Ishikawa (cell line): ENCODE data around the gene OR2D2.

ENCODE experiments used
- CREB1 ChIP-seq: IDR thresholded peaks from 2 replicates; pipeline ENCODE4 v1.6.1; 2012; ENCODE audit warnings: low read depth
- EGR1 ChIP-seq: IDR thresholded peaks from 2 replicates; pipeline ENCODE4 v1.6.1; 2012
- EP300 ChIP-seq: IDR thresholded peaks from 2 replicates; pipeline ENCODE4 v1.6.1; 2012; ENCODE audit warnings: borderline replicate concordance
- RAD21 ChIP-seq: IDR thresholded peaks from 2 replicates; pipeline ENCODE4 v1.6.1; 2012; ENCODE audit warnings: low read depth
- ZBTB7A ChIP-seq: IDR thresholded peaks from 2 replicates; pipeline ENCODE4 v1.6.1; 2012; ENCODE audit warnings: low read depth

DNA sequence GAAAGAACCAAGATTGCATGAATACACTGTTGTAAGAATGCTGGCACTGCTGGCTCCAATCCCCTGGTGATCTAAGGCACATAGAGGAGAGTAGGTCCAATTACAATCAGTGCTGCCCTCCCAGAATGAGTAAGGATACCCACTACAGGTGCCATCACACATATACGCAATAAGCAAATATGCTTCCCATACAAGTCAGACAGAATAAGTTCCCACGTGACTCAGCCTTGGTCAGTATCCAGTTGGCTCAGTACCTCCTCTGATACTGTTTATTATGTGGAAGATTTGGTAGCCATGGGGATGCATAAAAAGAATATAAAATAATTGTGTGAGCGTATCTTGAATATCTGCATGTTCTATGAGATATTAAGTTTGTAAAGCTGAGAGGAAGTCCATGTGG lies 19.6 kb upstream of the OR2D2 start:
- no peak for TF ChIP-seq ZBTB7A
- TF ChIP-seq EP300, result no peak
- no peak for TF ChIP-seq RAD21
- TF ChIP-seq EGR1, result no peak
- no peak for TF ChIP-seq CREB1
